ENCODE measurements around the gene HS3ST6. TPM values are rescaled to one million over a fixed set of nuclear protein-coding genes. Genes with fewer than 3 reads are reported as not detected.

Gene HS3ST6
- 1.1 TPM in 1 of 2 replicates, not detected in the other for total RNA-seq (ENCODE audit: low replicate concordance)

GRCh38 chr16:1918351-1919326, at the start of gene HS3ST6:
Gene HS3ST6 (minus strand): TSS chr16:1918415. CDS start chr16:1918323, 92 bp downstream.
- peaks cover 31% of the 10 kb centered on the region for H3F3A ChIP-seq (ENCODE audit: low read depth)
- peaks cover 20% of the 10 kb centered on the region for H3K4me1 Mint-ChIP-seq
- peaks cover 25% of the 10 kb centered on the region for H4K20me1 ChIP-seq (ENCODE audit: low read depth)
- H3K36me3 Mint-ChIP-seq: no peaks in the 10 kb centered on the region
- peaks cover 49% of the 10 kb centered on the region for H3K4me1 ChIP-seq
- H3K27ac ChIP-seq: no peak within 1 kb of the TSS
- H3K4me3 ChIP-seq: peak within 1 kb of the TSS; percentile 45
- H2AFZ ChIP-seq (replicated peaks): no peak within 1 kb of the TSS
- no peaks in the 10 kb centered on the region for H3K9me3 Mint-ChIP-seq
- peaks cover 59% of the 10 kb centered on the region for H3K27me3 Mint-ChIP-seq (ENCODE audit: insufficient read depth, low read depth)
- DNase-seq (ENCODE audit: low spot score): peak; percentile 83
- H3K36me3 ChIP-seq: no peaks in the 10 kb centered on the region
- H3K9me3 ChIP-seq (ENCODE audit: low read depth): no peaks in the 10 kb centered on the region
- H3K9ac ChIP-seq: no peak within 1 kb of the TSS
- H3K27ac Mint-ChIP-seq: no peak within 1 kb of the TSS
- H3K4me3 Mint-ChIP-seq: peak within 1 kb of the TSS; percentile 59
- no peak for TF ChIP-seq CTCF (IDR thresholded peaks at IDR 0.05)
- peak; percentile 53 for TF ChIP-seq EZH2 (IDR thresholded peaks at IDR 0.05)
- TF ChIP-seq EZH2phosphoT487 (IDR thresholded peaks at IDR 0.05): peak; percentile 52
- peaks cover 82% of the 10 kb centered on the region for H3K27me3 ChIP-seq
- H3K4me2 ChIP-seq: peak within 1 kb of the TSS; percentile 83
- no peaks in the 10 kb centered on the region for H3K79me2 ChIP-seq (ENCODE audit: low read depth)

- no peaks in the 10 kb centered on the region for H3K9me3 ChIP-seq (ENCODE audit: low read depth)
- H3F3A ChIP-seq (ENCODE audit: low read depth): peaks cover 33% of the 10 kb centered on the region
- H3K4me3 ChIP-seq: peak within 1 kb of the TSS; percentile 98
- no peak within 1 kb of the TSS for H2AFZ ChIP-seq (replicated peaks)
- Mint-ChIP-seq H3K36me3 (peaks cover 12% of the 10 kb centered on the region), H3K9me3 (no peaks in the 10 kb centered on the region), H3K27ac (no peak within 1 kb of the TSS), H3K4me1 (peaks cover 25% of the 10 kb centered on the region), H3K27me3 (ENCODE audit: insufficient read depth, low read depth) (peaks cover 2% of the 10 kb centered on the region), H3K4me3 (peak within 1 kb of the TSS; percentile 95)
- H3K9ac ChIP-seq: peak within 1 kb of the TSS; percentile 98
- DNase-seq (ENCODE audit: low spot score): no peak
- peaks cover 17% of the 10 kb centered on the region for H3K4me1 ChIP-seq
- H3K36me3 ChIP-seq: no peaks in the 10 kb centered on the region
- peaks cover 44% of the 10 kb centered on the region for H3K79me2 ChIP-seq (ENCODE audit: low read depth)
- peaks cover 31% of the 10 kb centered on the region for H4K20me1 ChIP-seq (ENCODE audit: low read depth)
- H3K4me2 ChIP-seq: peak within 1 kb of the TSS; percentile 90
- TF ChIP-seq EZH2 (IDR thresholded peaks at IDR 0.05) (no peak), CTCF (IDR thresholded peaks at IDR 0.05) (no peak), EZH2phosphoT487 (IDR thresholded peaks at IDR 0.05) (no peak)
- H3K27me3 ChIP-seq: no peaks in the 10 kb centered on the region
- H3K27ac ChIP-seq: no peak within 1 kb of the TSS
Measured at GRCh38 chr16:1966460-1966859, 48.2 kb upstream of the HS3ST6 start, which contains the start of gene RNF151. Gene RNF151 (plus strand): TSS chr16:1966856. CDS start chr16:1966882, 26 bp downstream.

GRCh38 chr16:1965396-1966001, 47.3 kb upstream of the HS3ST6 start:
- Histone ChIP-seq H3K4me3 (peak overlapping the region; percentile 98), H3K4me1 (peaks cover 21% of the 10 kb centered on the region), H2AFZ (replicated peaks) (no peak overlapping the region), H3K36me3 (no peaks in the 10 kb centered on the region), H3K27ac (no peak overlapping the region), H3K9me3 (ENCODE audit: low read depth) (no peaks in the 10 kb centered on the region), H4K20me1 (ENCODE audit: low read depth) (peaks cover 40% of the 10 kb centered on the region), H3K9ac (peak overlapping the region; percentile 98), H3K27me3 (no peaks in the 10 kb centered on the region), H3K79me2 (ENCODE audit: low read depth) (peaks cover 41% of the 10 kb centered on the region), H3K4me2 (peak overlapping the region; percentile 90), H3F3A (ENCODE audit: low read depth) (peaks cover 42% of the 10 kb centered on the region)
- H3K4me1 Mint-ChIP-seq: peaks cover 28% of the 10 kb centered on the region
- peaks cover 12% of the 10 kb centered on the region for H3K36me3 Mint-ChIP-seq
- H3K27ac Mint-ChIP-seq: peak overlapping the region; percentile 50
- no peaks in the 10 kb centered on the region for H3K9me3 Mint-ChIP-seq
- H3K4me3 Mint-ChIP-seq: peak overlapping the region; percentile 95
- H3K27me3 Mint-ChIP-seq (ENCODE audit: insufficient read depth, low read depth): no peaks in the 10 kb centered on the region
- TF ChIP-seq EZH2 (IDR thresholded peaks at IDR 0.05): no peak
- no peak for TF ChIP-seq EZH2phosphoT487 (IDR thresholded peaks at IDR 0.05)
- no peak for TF ChIP-seq CTCF (IDR thresholded peaks at IDR 0.05)
- DNase-seq (ENCODE audit: low spot score): no peak
